Measurements from ENCODE around the gene CLCC1. TPM values are rescaled to one million over a fixed set of nuclear protein-coding genes. Genes with fewer than 3 reads are reported as not detected.

CLCC1 gene
- total RNA-seq, 1 experiment from 2014 or later: 14.3 TPM

DNA sequence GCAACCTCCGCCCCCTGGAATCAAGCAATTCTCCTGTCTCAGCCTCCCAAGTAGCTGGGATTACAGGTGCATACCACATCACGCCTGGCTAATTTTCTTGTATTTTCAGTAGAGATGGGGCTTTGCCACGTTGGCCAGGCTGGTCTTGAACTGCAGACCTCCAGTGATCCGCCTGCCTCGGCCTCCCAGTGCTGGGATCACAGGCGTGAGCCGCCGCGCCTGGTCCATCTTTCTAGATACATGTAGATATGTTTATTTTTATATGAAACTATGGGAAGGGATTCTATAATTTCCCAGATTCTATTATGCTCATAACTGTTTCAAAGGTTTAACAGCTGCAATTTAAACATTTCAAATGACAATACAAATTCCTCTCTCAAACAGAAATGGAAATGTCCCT lies 27.1 kb downstream of the CLCC1 start:
- RAD21 ChIA-PET (ENCODE audit: low non-redundant PET in 1 of 2, low total read pairs in 2 of 2, uncharacterized antibody in 2 of 2, unreplicated experiment in 2 of 2): no interaction called here

More for the DNA sequence above, 27.1 kb downstream of the CLCC1 start:
- Histone ChIP-seq H3K79me2 (ENCODE audit: insufficient read depth, low read length) (0 out of 2 replicates have a peak, but pooled peaks cover 3% of the 10 kb centered on the region), H3K27me3 (ENCODE audit: insufficient read depth, low read length) (no peaks in the 10 kb centered on the region), H3K4me1 (ENCODE audit: control insufficient read depth in 1 of 2, insufficient read depth in 2 of 2, low read length in 2 of 2) (no peaks in the 10 kb centered on the region), H3K4me3 (replicated peaks in 1 of 2; ENCODE audit: low read depth in 1 of 2, low read length in 2 of 2) (no peak overlapping the region), H4K20me1 (ENCODE audit: insufficient read depth) (0 out of 2 replicates have a peak, but pooled peaks cover 3% of the 10 kb centered on the region), H3K9me2 (ENCODE audit: insufficient read depth) (no peaks in the 10 kb centered on the region), H3K9ac (ENCODE audit: low read length) (no peak overlapping the region), H3K36me3 (ENCODE audit: control insufficient read depth in 1 of 2, insufficient read depth in 2 of 2, low read length in 2 of 2) (peaks cover 42 to 65% of the 10 kb centered on the region in 2 experiments), H3K9me3 (ENCODE audit: control insufficient read depth in 1 of 2, insufficient read depth in 1 of 2, low read depth in 1 of 2, low read length in 2 of 2) (no peaks in the 10 kb centered on the region), H3K4me2 (ENCODE audit: low read length) (no peak overlapping the region), H3K27ac (ENCODE audit: low read depth, low read length) (no peak overlapping the region), H2AFZ (ENCODE audit: low read depth, low read length, poor library complexity, severe bottlenecking) (no peak overlapping the region)
- ATAC-seq (no peak), DNase-seq (ENCODE audit: low read depth, low spot score) (no peak)
- no TSS peak for BruUV-seq (replicated peaks)
- intact Hi-C loops (cut with micrococcal nuclease): no loop called here
- TF ChIP-seq EZH2phosphoT487 (IDR thresholded peaks at IDR 0.05; ENCODE audit: borderline replicate concordance) (no peak), RAD21 (IDR thresholded peaks at IDR 0.05; ENCODE audit: low read depth) (no peak), FOSL1 (IDR thresholded peaks at IDR 0.05; ENCODE audit: low read depth) (no peak), POLR2AphosphoS5 (IDR thresholded peaks at IDR 0.05; ENCODE audit: low read depth, low read length) (no peak), ZNF274 (IDR thresholded peaks at IDR 0.05; ENCODE audit: low read depth, low read length) (no peak), JUND (IDR thresholded peaks at IDR 0.05) (no peak), CEBPB (IDR thresholded peaks at IDR 0.05; ENCODE audit: low read depth) (no peak), SP1 (IDR thresholded peaks at IDR 0.05; ENCODE audit: low read depth) (no peak), EGR1 (IDR thresholded peaks at IDR 0.05; ENCODE audit: low read depth) (no peak), SIN3A (IDR thresholded peaks at IDR 0.05; ENCODE audit: low read depth) (no peak), CBX3 (IDR thresholded peaks at IDR 0.05; ENCODE audit: low read depth) (no peak)
- TF ChIP-seq, protein P1, sequence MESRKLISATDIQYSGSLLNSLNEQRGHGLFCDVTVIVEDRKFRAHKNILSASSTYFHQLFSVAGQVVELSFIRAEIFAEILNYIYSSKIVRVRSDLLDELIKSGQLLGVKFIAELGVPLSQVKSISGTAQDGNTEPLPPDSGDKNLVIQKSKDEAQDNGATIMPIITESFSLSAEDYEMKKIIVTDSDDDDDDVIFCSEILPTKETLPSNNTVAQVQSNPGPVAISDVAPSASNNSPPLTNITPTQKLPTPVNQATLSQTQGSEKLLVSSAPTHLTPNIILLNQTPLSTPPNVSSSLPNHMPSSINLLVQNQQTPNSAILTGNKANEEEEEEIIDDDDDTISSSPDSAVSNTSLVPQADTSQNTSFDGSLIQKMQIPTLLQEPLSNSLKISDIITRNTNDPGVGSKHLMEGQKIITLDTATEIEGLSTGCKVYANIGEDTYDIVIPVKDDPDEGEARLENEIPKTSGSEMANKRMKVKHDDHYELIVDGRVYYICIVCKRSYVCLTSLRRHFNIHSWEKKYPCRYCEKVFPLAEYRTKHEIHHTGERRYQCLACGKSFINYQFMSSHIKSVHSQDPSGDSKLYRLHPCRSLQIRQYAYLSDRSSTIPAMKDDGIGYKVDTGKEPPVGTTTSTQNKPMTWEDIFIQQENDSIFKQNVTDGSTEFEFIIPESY (IDR thresholded peaks at IDR 0.05; ENCODE audit: extremely low read depth, insufficient replicate concordance, low read length): no peak
- TF ChIP-seq, protein P2, sequence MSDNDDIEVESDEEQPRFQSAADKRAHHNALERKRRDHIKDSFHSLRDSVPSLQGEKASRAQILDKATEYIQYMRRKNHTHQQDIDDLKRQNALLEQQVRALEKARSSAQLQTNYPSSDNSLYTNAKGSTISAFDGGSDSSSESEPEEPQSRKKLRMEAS (IDR thresholded peaks at IDR 0.05): no peak
- TF ChIP-seq, protein P3, sequence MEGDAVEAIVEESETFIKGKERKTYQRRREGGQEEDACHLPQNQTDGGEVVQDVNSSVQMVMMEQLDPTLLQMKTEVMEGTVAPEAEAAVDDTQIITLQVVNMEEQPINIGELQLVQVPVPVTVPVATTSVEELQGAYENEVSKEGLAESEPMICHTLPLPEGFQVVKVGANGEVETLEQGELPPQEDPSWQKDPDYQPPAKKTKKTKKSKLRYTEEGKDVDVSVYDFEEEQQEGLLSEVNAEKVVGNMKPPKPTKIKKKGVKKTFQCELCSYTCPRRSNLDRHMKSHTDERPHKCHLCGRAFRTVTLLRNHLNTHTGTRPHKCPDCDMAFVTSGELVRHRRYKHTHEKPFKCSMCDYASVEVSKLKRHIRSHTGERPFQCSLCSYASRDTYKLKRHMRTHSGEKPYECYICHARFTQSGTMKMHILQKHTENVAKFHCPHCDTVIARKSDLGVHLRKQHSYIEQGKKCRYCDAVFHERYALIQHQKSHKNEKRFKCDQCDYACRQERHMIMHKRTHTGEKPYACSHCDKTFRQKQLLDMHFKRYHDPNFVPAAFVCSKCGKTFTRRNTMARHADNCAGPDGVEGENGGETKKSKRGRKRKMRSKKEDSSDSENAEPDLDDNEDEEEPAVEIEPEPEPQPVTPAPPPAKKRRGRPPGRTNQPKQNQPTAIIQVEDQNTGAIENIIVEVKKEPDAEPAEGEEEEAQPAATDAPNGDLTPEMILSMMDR (IDR thresholded peaks at IDR 0.05 in 2 of 3, conservative IDR thresholded peaks at IDR 0.05 in 1 of 3; ENCODE audit: borderline replicate concordance in 1 of 3, insufficient read depth in 1 of 3, low read depth in 2 of 3, low read length in 2 of 3): no peak
- ChIA-PET POLR2A (no interaction called here), CTCF (no interaction called here)
